GF-D8 (cell line): Measurements from ENCODE around the gene FYN.
"Not testable (repeated sequence)": the region's sequence is repeated elsewhere in the genome, so short reads cannot be mapped to it uniquely, and the experiment has no call there.

Experiments used
- DNase-seq: peaks from one replicate; lab custom pipeline; 2025; lab: John Stamatoyannopoulos, UW

FYN gene

DNA sequence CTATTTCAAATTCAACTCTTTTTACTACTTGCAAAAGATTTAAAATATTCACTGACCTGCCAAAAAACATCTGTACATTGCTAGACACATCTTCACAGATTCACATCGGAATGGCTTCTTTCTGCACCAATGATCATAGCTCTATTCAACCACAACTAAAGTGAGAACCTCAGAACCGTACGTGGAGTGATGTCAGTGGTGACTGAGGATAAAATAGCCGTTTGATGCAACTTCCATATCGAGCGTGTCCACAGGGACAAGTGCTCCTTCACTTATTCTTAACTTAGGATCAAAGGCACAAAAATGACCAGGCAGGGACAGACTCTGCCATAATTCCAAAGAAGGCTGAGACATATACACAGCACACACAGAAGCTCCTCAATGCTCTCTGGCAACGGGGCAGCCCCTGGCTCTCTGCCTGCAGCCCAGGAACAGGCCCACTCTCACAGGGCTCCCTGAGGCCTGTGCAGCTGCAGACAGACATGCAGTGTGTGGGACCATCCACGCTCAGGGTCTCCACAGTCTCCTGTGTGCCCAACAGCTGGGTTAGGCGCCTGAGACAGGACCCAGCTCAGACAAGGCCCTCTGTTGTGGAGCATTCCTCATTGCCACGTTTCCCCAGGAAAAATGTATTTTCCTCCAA lies 22.8 kb downstream of the FYN start:
- no peak for DNase-seq

DNA sequence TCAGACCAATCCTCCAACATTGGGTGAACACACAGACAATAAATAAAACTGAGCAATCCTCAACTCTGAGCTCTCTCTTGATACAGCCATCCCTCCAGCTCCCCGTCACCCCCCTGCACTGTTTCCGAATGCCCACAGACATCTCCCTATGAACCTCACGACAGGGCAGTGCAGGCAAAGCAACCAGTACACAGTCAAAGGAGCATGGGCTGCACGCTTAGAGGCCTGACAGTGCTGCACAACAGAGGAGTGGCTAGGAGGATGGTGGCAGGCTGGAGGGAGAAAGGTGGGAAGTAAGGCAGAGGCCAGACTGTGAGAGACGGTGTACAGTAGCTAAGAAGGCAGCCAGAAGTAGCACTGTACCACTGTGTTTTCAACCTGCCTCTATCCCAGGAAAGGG lies 24.0 kb downstream of the FYN start:
- DNase-seq = no peak

DNA sequence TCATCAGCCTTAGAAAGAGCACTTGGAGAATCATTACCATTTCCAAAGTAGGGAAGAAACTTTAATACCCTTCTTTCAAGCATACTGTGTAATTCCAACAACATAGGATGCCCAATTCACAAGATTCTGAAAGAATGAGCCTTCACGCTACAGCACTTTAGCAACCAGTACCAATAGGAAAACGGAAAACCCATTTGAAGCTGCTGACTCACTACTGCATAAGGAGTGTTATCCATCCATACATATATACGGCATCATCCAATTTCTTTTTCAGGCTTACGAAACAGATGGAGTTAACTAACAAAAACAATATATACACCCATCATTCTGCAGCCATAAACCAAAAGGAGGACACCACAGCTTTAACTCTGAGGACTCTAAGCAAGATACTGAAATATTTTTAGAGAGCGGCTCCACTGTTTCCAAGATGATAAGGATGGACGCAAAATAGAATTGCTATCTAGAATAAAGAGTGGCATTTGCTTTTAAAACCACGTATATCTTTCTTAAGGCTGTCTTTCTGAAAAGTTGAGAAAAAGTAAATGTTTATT lies 24.9 kb downstream of the FYN start:
- DNase-seq = no peak

GRCh38 chr6:111846492-111847409 lies 26.5 kb downstream of the FYN start:
- DNase-seq = no peak

GRCh38 chr6:111846066-111846465 lies 27.2 kb downstream of the FYN start:
- DNase-seq = no peak

DNA sequence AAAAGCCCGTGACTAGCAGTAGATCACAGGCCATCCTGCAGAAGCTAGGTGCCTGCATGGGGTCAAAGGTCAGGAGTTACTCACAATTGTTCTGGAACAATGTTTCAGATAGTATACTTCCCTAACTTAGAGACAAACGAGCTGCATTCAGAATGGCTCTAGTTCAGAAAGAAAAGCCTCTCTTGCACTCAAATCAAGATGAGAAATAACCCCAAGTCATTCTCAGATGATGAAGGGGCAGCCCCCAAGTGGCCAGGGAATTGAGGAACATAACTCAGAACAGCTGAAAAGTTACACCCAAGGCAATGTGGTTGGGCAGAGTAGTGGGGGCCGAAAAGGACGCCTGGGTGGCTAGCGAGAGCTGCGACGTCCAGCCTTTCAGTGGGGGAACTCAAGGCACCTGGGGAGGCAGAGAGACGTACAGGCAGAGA lies 27.8 kb downstream of the FYN start:
- DNase-seq = no peak

- DNase-seq = no peak
These were observed 28.3 kb downstream of the FYN start for GRCh38 chr6:111844921-111845320.

DNA sequence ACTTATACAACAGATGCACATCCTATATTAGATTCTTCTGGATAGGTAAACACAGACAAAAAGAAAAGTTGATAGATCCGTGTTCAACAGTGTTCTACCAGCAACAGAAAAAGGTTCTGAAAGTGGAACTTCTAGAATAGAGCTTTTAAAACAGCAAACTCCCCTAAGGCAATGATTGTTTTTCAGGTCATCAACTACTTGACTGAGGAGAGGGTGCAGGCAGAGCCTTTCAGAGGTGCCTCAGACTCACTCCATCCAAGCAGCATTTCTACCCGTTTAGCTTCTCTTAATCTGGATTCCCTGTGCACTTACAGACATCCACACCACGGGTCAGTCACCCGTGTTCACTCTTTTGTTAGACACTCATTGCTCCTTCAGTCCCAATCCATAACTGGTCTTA lies 28.9 kb downstream of the FYN start:
- DNase-seq = no peak

DNA sequence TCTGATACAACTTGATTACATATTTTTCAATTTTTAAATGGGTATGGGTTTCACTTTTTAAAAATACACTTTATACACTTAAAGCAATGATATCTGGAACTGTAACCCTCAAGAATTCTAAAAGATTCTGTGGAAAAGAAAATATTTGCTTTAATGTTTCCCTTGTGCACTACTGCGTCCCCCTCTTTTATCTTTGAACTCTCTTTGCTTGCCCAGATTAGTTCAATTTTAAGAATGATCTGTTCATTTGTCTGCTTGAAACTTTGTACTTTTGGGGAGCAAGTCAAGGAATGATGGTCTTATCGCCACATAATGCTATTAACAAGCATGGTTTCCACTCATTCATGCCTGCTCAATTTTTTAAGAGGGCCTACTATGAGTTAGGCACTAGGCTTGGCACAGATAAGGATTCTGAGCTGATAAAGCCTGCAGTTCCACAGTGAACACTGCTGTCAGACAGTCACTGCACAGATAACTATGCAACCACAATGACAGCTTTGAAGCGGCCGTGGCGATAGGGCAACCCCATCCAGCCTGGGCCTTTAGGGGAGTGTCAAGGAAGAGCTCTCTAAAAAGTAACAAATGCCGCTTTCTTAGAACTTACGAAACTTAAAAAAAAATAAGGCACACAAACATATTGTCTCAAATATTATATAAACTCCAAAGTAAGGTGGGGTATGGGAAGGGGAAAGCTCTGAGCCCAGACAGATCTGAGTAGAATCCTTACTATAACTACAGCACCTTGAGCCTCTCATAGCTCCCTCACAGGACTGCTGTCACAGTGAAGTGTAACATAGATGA lies 29.7 kb downstream of the FYN start:
- DNase-seq = no peak

GRCh38 chr6:111842891-111843290 lies 30.4 kb downstream of the FYN start:
- DNase-seq = no peak

GRCh38 chr6:111842271-111842822 lies 30.9 kb downstream of the FYN start:
- DNase-seq = no peak

DNA sequence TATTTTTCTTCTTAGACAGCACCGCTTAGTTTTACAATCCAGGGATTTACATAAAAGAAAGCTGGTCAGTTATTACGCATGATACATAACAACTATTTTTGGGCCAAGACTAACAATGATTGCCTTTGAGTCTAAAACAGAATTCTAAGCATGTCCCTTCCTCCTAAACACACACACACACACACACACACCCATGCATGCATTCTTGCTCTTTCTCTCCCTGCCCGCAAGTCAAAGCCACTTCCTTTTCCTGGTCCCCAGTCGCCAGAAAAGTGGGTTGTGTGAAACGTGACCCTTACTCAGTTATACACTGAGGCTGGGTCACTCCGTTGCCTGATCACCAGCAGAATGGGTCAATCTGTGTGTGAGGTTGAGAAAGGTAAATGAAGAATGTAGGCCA lies 31.4 kb downstream of the FYN start:
- peak; percentile 4 for DNase-seq

GRCh38 chr6:111840803-111841202 lies 32.4 kb downstream of the FYN start:
- no peak for DNase-seq

- no peak for DNase-seq
These were observed 34.3 kb downstream of the FYN start for GRCh38 chr6:111838749-111839484.

DNA sequence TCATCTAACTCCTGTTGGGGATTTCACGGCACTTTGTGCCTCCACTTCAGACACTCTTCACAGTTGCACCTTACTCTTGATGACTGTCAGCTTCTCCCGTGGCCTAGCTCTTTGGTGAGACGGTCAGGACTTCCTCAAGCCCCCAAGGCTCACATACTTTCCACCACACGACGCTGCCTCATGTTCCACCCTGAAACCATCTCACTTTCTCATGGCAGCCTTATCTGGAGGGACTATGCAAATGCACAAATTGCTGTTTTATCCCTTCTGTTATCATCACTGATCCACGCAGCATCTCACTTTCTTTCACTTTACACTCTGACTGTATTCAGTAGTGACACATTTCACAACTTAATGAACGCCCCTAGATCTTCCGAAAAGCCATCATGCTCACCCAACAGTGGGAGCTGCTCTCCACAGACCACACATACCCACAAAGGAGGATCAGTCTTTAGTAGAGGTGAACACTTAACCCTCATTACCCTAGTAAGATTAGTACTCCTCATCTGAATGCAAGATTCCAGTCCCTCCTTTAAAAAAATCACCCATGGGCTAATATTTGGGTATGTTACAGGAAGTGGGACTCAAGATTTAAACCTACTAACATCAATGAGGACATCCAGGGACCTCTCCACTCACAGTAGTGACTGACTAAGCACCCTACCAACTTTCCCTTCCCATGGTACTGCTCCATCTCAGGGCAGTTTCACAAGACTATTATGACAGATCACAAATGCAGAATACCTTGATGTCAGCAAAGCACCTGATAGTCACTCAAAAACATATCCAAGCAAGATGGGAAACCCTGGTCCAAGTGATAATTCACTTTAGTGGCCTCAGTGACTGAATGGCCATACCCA lies 35.4 kb downstream of the FYN start:
- no peak for DNase-seq

GRCh38 chr6:111837007-111837406 lies 36.2 kb downstream of the FYN start:
- DNase-seq = no peak

DNA sequence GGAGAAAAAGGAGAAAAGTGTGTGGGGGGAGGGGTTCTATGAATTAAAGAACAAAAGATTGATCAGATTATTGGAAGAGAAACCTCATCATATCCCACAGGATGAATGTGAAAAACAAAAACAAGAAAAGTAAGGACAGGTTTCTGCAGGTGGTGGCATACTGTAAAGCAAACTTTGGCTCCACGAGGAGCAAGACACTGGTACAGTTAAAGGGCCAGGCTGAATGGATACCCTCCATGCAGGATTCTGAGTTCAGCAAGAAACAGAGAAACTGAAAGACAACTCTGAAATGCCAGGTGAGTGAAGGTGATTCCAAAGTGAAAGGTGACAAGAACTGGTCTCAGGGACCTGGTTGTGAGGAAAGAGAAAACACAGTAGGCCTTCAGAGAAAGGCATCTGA lies 37.4 kb downstream of the FYN start:
- DNase-seq = no peak

GRCh38 chr6:111835398-111835797 lies 37.9 kb downstream of the FYN start:
- not testable (repeated sequence) for DNase-seq

DNA sequence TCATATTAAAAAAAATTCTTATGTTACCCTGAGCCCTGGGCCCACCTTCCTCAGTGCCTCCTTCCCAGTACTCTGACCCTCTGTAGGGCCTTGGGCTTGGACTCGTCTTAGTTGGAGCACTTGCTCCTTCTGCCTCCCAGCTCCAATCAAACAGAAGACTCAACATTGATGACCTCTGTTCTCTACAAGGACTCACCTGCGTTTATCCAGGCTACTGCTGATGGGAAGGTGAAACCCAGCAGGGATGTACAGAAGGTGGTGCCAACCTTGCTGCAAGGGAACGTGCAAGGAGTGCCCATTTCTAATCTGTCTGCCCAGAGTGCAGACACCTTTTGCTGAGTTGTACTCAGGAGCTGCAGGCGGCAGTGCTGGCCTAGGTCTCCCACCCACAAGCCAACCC lies 38.9 kb downstream of the FYN start:
- no peak for DNase-seq

GRCh38 chr6:111832833-111833418 lies 40.3 kb downstream of the FYN start:
- DNase-seq = no peak
